OCI-LY3 (cell line): ENCODE results near the gene MAP2K7.

Source experiments
- CTCF ChIP-seq: fragments of 200-600, 300-600 bp; sonication (generic); IDR thresholded peaks from 2 replicates; pipeline ENCODE4 v1.5.1; 2014; ENCODE audit warnings: antibody characterized with exemption, low read length, low read depth
- EZH2phosphoT487 ChIP-seq: fragments of 200-600 bp; shearing (Covaris generic); IDR thresholded peaks from 2 replicates; pipeline ENCODE4 v1.6.1; 2018; ENCODE audit warnings: antibody characterized with exemption, mixed run types, low read depth

- TF ChIP-seq CTCF (no peak), EZH2phosphoT487 (no peak)
Observed at GRCh38 chr19:7858109-7858770, 45.4 kb upstream of the MAP2K7 start.
